ENCODE measurements around the gene JAK1.

JAK1 gene

DNA sequence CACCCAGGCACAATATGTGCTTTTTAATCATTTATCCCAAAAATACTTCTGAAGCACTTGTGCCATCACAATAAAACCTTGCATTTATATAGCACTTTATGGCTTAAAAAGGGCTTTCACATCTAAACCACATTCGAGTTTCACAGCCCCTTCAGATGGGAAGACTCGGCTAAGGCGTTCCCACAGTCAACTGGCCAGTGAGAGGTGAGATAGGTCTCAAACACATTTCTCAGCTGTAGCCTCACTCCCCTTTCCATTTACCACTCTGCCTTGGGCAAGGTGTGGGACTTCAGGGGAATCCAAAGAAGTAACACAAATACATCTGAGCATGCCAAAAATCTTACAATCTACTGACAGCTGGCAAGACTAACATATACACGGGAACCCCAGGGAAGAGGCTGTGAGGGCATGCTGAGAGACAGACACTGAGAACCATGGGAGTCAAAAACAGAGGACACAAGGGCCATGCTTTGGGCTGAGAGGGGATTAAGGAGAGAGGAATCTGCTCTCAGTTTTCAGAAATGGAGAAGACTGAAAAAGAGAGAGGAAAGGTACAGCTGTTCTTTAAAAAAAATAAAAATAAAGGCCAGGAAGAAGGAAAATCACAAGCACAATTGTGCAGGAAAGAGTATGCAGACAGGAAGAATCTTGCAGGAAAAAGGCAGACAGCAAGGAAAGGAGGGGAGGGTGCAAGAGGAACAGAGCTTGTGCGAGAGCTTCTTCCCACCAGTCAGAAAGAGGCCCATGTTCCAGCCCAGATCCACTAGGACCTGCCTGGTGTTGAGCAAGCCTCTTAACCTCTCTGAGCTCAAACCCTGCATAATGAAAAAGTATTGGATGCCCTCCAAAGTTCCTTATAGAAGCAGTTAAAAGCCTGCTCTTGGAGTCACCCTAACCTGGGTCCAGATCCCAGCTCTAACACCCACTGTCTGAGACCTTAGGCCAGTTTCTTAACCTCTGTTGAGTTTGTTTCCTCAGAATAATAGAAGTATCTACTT, 73.5 kb downstream of the JAK1 start:
- DNase-seq (ENCODE audit: low read depth in 2 of 2): no peak

DNA sequence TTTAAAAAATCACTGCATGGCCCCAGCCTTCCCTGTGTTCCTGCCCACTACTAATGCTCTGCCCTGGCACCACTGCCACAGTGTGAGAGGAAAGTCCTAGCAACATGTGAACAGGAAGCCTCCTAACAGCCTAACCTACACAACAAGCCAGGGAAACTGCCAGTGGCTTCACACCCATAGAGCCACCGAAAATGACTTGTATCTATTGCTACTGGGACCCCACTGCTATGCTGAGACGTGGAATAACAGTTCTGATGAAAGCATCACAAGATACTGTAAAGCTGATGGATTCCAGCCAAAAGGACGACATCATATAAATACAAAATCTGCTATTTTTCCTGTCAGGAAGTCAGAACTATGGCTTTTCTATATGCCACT, 74.9 kb downstream of the JAK1 start:
- DNase-seq (ENCODE audit: low read depth in 2 of 2): no peak

DNA sequence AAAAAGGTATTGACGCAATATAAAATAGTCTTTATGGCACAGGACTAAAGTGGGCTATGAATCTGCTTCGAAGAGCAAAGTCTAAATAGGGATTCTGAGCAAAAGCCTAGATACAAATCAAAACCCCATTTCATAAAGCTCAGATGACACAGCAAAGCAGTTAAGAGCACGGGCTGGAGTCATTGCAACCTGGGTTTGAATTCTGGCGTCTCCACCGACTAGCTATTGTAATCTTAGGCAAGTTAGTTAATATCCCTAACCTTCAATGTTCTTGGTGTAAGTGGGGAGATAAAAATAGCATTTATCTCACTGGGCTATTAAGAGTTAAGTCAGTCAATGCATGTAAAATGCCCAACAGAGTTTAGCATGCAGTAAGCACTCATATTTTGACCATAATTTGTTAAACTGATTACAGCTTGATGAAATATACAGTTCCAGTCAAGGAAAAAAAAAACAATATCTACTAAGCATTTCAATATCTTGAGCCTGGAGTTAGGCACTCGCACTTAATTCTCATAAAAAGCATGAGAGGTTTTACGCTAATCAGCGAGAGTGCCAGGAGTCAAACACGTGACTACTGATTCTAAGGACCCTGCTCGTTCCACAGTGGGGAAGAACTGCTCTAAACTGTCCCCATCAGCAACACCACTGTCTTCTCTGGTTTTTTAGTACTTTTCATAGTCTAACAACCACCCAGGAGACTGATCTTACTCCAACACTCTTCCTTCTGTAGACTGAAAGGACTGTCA, 75.5 kb downstream of the JAK1 start:
- no peak for DNase-seq (ENCODE audit: low read depth in 2 of 2)

DNA sequence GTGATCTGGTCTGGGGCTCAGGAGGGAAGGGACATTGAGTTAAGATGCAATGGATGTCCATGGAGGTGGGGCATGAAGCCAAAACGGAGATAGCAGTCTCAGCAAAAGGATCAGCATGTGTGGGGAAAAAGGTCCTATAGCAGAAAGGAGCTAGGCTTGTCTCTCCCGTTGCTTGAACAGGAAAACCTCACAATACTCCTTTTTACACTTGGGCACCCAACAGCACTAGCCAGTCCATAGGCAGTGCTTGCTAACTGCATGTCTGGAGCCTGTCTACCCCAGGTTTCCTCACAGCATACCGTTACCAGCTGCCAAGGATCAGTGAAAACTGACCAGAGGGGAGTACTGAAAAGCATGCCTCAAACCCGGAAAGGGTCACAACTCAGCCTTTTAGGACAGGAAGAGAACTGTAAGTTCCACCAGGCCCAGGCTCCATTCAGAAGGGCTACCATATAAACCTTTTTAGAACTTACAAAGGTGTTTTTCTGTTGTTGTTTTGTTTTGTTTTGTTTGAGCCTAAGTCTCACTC, 78.6 kb downstream of the JAK1 start:
- DNase-seq (ENCODE audit: low read depth in 2 of 2): no peak

DNA sequence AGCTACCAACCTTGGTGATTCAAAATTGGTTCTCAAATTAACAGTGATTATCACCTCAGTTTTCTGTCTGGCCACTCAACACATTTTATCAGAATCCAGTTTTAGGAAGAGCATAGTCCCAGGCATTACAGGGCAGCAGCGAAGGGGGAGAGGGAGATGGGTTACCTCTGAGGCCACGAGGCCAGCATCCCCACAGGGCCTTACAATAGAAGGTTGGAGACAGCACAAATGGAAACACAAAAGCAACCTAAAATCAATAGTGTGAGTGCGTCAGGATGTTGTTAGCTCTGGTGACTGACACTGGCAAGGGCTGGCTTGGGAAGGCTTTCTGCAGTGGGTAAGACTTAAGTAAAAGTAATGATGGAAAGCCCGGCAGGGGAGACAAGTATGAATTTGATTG, 79.5 kb downstream of the JAK1 start:
- no peak for DNase-seq (ENCODE audit: low read depth in 2 of 2)

DNA sequence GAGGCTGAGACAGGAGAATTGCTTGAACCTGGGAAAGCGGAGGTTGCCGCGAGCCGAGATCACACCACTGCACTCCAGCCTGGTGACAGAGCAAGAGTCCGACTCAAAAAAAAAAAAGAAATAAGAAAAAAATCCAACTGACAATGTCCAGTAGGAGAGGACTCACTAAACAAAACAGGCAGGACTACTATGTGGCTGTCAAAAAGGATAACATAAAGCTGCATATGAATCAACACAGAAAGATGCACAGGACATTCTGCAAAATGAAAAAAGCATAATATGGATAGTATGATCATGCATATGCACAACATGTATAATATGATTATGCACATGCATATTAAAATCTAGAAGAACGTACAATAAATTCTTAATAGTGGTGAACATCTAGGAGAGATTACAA, 80.7 kb downstream of the JAK1 start:
- no peak for DNase-seq (ENCODE audit: low read depth in 2 of 2)

DNA sequence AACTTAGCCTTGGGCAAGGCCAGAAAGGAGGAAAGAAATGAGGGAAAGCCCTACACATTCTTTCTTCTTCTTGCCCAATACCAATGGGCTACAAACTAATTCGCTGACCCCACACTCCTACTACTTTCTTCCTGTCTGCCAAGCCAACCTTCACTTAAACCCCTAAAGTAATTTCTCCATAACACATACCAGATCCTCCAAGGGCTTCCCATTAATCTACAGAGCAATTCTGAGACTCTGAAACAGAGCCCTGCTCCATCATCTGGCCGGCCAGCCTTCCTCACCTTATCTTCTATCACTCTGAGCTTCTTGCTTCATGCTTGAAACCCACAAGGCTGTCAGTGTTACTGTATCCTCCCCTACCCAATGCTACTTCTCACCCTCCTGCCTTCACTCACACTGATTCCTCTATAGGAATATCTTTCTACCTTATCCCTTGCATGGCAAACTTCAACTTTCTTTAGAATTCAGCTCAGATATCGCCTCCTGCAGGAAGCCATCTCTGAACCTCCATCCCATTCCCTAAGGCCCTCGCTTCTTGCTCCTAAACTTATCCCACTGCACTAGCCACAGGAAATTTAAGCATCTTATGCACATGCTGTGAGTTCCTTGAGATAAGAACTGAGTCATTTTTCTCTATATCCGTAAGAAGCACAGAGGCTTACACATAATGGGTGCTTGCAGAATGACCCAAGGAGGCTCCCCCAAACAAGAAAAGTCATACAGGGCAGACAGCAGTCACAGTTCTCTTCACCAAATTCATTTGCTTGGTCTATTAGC, 81.9 kb downstream of the JAK1 start:
- no peak for DNase-seq (ENCODE audit: low read depth in 2 of 2)

DNA sequence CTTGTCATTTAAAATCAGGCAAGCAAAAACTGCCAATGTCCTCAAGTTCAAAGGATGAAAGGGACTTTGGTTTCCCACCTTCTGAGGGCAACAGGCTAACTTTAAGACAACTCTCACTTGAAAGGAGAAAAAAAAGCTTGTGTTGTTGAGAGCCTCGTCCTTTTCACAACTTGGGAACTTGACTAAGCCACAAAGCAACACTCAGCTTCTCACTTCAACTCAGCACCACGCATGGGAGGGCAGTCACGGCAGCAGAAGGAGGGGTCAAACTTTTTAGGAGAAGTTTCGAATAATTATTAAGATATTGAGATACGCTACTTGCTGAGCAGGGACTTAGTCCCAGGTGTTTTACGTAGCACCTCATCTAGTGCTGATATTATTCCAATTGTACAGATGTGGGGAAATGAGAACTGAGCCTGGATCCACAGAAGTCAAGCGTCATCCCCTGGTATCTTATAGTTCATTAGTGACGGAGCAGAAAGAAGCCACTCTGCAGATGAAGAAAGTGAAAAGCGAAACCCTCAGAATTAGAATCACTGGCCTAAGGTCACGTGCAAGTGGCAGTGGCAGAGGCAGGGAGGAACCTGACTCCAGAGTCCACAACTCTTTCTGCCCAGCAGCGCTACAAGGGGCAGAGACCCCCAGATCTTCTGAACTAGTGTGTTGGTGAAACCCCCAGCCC, 83.6 kb downstream of the JAK1 start:
- no peak for DNase-seq (ENCODE audit: low read depth in 2 of 2)

DNA sequence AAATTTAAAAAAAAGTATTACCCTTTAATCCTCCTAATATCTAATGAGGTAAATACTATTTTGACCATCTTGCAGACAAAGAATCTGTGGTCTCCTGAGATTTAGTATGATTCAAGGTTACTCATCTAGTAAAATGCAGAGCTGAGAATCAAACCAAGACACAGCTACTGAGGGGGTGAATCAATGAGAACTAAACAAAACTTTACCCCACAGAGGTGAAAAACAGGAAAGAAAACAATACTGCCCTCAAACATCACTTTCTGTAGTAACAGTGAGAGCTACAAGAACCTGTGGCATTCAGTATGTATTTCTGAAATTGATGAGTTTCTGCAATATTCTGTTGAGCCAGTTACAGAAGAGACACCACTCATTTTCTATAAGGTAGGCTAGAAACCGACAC, 85.1 kb downstream of the JAK1 start:
- no peak for DNase-seq (ENCODE audit: low read depth in 2 of 2)

DNA sequence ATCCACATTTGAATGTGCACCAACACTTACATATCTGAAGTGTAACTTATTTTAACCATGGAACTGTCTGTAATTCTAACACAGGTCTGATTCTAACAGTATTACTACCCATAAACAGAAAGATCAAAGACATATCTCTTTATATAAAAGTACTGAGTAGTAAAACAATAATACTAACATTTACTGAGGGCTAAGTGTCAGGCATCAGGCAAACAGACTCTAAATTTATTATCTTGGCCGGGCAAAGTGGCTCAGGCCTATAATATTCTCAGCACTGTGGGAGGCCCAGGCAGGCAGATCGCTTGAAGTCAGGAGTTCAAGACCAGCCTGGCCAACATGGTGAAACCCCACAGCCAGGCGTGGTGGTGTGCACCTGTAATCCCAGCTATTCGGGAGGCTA, 85.9 kb downstream of the JAK1 start:
- no peak for DNase-seq (ENCODE audit: low read depth in 2 of 2)

DNA sequence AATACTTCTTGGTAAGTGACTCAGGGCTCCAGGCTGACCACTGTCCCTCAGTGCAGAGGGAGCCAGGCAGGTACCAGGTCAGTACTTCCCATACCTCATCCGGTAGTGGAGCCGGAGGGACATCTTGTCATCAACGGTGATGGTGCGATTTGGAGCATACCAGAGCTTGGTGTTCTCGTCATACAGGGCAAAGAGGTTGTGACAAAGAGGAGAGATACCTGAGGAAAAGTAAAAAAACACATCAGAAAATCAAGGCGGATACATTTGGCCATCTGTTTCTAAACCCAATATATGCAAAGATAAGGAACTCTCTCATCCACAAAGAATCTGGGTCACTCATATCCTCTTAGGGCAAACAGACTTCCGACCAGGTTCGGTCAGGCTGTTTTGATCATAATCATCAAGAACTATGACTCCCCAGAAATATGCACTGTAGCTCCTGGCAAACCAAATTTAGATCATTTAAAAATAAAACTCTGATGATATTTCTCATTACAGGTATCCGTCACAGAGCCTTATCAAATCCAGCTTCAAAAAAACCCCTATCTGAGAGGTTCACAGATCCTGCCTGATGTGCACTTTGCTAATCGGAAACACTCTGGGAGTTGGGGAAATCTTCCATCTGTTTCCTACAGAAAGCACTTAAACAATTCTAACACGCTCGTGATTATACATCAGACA, 87.3 kb downstream of the JAK1 start:
- no peak for DNase-seq (ENCODE audit: low read depth in 2 of 2)

DNA sequence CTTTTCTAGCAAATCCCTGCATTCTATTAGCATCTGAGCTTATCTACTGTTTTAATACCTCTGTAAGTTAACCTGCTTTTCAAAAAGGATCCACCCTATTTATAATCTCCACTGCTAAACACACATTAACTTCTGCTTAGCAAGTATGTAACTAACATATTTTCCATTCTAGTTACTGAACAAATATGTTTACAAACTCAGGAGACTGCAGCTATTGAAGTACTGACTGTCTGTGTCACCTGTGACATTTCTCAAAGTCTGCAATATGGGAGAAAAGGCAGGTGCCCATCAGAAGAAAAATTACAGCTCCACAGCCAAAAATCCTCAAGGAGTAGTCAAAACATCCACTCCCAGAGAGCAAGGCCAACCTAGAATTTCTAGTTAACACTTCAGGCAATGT, 88.3 kb downstream of the JAK1 start:
- DNase-seq (ENCODE audit: low read depth in 2 of 2): no peak

DNA sequence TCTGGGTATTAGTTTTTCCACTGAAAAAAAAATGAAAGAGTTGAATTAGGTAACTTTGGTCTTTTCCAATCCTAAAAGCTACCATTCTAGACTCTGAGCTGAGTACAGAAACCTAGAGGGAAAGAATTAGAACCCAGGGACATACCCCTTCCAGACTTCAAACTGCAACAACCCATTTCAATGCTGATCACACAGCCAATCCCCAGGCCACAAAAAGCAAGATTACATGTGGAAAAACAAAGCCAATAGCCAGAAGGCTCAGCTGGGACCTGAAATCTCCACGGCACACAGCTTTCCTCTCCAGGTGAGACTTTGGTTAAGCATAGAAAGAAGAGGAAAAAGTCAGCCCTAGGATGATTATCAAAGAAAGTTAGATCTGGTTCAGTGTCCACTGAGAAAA, 88.8 kb downstream of the JAK1 start:
- no peak for DNase-seq (ENCODE audit: low read depth in 2 of 2)

DNA sequence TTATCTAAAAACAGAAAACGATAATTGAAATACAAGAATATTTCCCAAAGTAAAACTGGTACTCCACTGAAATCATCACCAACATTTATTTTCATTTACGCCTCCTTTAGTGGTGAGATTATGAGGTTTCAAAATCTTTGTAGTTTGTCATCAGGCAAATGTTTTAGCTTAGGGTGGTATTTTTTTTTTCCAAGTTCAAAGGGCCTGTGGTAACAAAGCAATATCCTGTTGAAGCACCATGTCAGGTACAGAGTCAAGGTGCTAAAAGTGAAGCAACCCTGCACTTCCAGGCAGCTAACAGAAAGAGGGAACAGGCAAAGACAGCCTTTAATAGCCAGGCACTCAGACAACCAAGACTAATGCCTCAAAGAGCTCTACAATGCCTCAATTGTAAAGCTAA, 89.2 kb downstream of the JAK1 start:
- no peak for DNase-seq (ENCODE audit: low read depth in 2 of 2)

DNA sequence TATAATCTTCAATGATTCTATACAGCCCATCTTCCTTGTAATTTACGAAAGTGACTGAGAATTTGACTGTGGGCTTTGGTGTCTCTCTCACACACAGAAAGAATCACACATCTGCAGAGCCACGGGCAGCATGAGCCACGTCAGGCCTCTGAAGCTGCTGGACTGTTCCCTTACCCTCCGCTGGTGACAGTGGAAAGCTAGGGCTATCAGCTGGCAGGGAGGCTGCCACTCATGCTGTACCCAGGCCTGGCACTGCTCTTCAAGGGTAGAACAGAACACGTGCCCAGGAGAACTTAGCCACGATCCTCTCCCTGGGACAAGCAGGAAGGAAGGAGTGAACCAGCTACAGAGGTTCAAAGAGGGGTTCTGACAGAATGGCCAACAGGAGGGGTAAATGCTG, 90.7 kb downstream of the JAK1 start:
- no peak for DNase-seq (ENCODE audit: low read depth in 2 of 2)

DNA sequence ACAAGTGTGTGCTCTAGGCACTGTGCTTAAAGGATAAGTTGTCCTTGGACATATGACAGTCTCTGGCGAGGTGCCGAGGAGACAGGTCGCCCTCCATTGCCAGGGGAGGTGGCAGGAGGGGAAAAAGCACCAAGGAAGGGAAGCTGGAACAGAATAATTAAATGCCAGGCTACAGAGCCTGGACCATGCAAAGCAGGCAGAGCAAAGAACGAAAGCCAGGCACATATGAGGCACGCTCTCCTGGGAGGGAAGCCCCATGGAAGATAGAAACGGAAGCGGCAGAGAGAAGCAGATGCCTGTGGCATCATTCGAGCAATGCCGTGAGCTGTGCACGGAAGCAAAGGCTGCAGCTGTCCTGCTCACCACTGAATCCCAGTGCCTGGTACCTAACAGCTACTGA, 91.2 kb downstream of the JAK1 start:
- no peak for DNase-seq (ENCODE audit: low read depth in 2 of 2)

DNA sequence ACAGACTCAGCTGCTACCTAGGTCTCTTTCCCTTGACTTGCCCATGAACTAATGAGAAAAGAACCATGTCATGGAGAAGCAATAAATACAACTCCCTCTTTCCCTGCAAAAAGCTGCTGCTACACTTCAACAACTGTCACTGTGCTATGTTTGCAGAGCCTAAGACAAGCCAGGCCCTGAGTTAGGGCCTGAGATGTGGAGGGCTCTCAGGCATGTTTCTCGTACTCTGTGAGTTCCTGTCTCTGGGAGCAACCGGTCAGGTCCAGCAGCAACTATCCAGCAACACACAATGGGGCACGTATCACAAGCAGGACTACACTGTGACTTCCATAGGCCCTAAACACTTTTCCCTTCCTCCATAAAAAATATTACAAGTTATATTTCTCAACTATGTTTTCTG, 91.7 kb downstream of the JAK1 start:
- DNase-seq (ENCODE audit: low read depth in 2 of 2): no peak

DNA sequence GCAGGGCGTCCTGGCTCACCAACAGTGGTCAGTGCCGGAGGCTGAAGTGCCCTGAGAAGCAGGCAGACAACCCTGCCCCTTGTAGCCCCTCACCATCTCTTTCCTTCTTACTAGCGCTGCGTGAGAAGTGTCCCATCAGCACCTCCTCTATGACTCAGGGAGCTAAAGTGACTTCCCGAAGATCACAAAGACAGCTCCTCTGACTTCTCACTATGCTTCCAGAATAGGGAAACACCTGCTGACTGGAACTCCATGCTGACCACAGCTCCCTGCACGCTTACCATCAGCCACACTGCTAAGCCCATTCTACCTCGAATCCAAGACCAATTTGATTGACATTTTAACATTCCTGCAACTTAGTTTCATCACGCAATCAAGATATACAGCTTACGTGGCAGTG, 92.8 kb downstream of the JAK1 start:
- no peak for DNase-seq (ENCODE audit: low read depth in 2 of 2)

DNA sequence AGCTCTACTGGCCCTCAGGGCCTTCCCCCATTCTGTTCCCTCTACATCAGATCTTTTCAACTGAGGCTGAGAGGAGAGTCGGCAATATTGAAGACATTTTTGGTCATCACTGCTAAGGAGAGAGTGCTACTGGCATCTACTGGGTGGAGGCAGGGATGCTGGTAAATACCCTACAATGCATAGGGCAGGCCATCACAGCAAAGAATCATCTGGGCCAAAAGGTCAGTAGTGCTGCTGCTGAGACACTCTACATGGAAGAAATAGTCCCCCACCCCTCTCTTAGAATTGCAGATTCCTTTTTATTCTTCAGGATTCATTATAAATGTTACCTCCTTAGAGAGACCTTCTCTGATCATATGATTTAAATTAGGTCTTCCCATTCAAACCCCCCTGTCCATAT, 94.3 kb downstream of the JAK1 start:
- DNase-seq (ENCODE audit: low read depth in 2 of 2): no peak

DNA sequence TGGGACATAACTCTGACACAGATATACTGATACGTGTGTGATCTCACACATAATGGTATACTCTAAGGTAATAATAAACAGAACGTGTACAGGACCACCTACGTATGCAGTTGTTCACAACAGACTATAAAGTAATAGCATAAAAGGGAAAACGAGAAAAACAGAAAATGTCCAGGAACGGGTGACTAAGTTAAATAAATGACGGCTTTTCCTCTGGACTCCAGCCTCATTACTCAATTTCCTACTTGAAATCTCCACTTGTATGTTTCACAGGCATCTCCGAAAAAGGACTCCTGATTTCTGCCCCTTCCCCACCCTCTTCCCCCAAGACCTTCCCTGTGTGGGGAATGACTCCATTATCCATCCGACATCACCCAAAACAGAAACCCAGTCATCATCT, 95.1 kb downstream of the JAK1 start:
- DNase-seq (ENCODE audit: low read depth in 2 of 2): no peak

DNA sequence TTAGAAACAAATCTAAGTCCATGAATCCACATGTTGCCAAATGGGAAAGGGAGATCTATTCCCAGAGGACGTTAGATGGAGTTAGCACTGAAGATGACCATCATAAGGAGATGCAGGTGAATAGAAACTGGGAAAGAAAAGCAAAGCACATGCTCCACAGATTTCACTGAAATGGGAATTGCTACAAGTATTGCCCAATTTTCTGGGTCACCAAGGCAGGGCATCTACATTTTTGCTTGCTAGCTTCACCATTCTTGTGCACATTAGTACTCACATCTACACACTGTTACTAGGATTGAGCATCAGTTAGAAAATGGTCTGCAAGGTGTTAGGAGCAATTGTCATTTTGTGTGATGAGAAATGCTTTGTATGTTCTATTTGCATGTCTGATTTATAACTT, 99.1 kb downstream of the JAK1 start:
- no peak for DNase-seq (ENCODE audit: low read depth in 2 of 2)

Measured in stimulated activated CD4-positive, alpha-beta T cell treated with anti-CD3 and anti-CD28 coated beads, Interleukin-1b, Interleukin-23, amount 100 ng/mL, for 1 hour (primary cell).